Measurements from ENCODE around the gene CIC. TPM values are rescaled to one million over a fixed set of nuclear protein-coding genes. Genes with fewer than 3 reads are reported as not detected.

The CIC gene
- polyA plus RNA-seq, 1 experiment: 2.9 TPM

DNA sequence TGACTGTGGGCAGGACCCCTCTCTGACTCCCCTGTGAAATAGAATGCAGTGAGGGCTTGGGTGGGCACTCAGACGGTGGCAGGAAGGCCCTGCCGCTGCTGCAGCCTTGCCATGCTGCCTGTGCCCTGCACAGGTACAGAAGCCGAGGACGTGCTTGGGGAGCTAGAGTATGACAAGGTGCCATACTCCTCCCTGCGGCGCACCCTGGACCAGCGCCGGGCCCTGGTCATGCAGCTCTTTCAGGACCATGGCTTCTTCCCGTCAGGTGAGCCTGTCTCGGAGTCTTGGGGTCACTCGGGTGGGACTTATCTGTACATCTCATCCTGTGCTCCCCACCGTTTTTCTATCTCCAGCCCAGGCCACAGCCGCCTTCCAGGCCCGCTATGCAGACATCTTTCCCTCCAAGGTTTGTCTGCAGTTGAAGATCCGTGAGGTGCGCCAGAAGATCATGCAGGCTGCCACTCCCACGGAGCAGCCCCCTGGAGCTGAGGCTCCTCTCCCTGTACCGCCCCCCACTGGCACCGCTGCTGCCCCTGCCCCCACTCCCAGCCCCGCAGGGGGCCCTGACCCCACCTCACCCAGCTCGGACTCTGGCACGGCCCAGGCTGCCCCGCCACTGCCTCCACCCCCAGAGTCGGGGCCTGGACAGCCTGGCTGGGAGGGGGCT lies 25.6 kb downstream of the CIC start:
- ChIA-PET POLR2A (no interaction called here), CTCF (interaction anchor here (0.9 to 2.7 kb wide), 5 partner anchors 9 to 107 kb away, joined by 3 to 9 read pairs (median 3); no protein-coding TSS in a partner anchor)
- no peak for DNase-seq (ENCODE audit: low read depth, low spot score)
- H3K9me3 ChIP-seq (ENCODE audit: control insufficient read depth, insufficient read depth, low read length): no peaks in the 10 kb centered on the region; the same call in 1 of the 2 replicates
- H3K4me3 ChIP-seq (ENCODE audit: low read depth, low read length): no peak overlapping the region
- no peak for TF ChIP-seq CTCF (IDR thresholded peaks at IDR 0.05; ENCODE audit: low read depth, low read length)
- H3K27ac ChIP-seq (ENCODE audit: low read depth, low read length): no peak overlapping the region
- H3K27me3 ChIP-seq (ENCODE audit: control insufficient read depth, insufficient read depth, low read length): no peaks in the 10 kb centered on the region

DNA sequence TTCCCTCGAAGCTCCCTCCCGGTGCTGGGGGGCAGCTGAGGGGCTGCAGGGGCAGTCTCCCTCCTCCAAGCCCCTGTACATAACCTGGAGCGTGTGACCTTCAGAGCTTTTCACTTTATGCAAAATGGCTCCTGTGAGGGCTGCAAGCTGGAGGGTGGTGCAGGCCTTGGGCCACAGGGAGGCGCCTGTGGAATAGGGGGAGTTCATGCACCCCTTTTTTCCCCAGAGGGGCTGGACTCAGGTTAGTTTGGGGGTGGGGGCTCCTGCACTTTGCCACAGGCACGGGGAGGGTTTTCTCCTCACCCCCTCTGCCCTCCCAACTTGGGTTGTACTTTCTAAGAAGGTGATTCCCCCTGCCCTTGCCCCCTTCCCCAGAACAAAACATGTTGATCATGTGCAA lies 26.3 kb downstream of the CIC start:
- H3K9me3 ChIP-seq (ENCODE audit: control insufficient read depth, insufficient read depth, low read length): no peaks in the 10 kb centered on the region; the same call in 1 of the 2 replicates
- CTCF ChIA-PET: interaction anchor here (0.9 to 2.7 kb wide), 5 partner anchors 16 to 106 kb away, joined by 3 to 9 read pairs (median 4); no protein-coding TSS in a partner anchor
- no peak overlapping the region for H3K4me3 ChIP-seq (ENCODE audit: low read depth, low read length)
- H3K27ac ChIP-seq (ENCODE audit: low read depth, low read length): no peak overlapping the region
- TF ChIP-seq CTCF (IDR thresholded peaks at IDR 0.05; ENCODE audit: low read depth, low read length): no peak
- POLR2A ChIA-PET: no interaction called here
- H3K27me3 ChIP-seq (ENCODE audit: control insufficient read depth, insufficient read depth, low read length): no peaks in the 10 kb centered on the region
- DNase-seq (ENCODE audit: low read depth, low spot score): no peak

GRCh38 chr19:42295831-42296525 lies 26.9 kb downstream of the CIC start:
- H3K27ac ChIP-seq (ENCODE audit: low read depth, low read length): peak overlapping the region; percentile 3
- peak; percentile 93 for TF ChIP-seq CTCF (IDR thresholded peaks at IDR 0.05; ENCODE audit: low read depth, low read length)
- POLR2A ChIA-PET: interaction anchor here (0.7 kb wide), 1 partner anchor 49 kb away, joined by 3 read pairs; no protein-coding TSS in a partner anchor
- no peak for DNase-seq (ENCODE audit: low read depth, low spot score)
- H3K9me3 ChIP-seq (ENCODE audit: control insufficient read depth, insufficient read depth, low read length): no peaks in the 10 kb centered on the region; the same call in 1 of the 2 replicates
- CTCF ChIA-PET: interaction anchor here (0.6 to 2.7 kb wide), 10 partner anchors 8 to 83 kb away, joined by 3 to 15 read pairs (median 4); no protein-coding TSS in a partner anchor
- no peak overlapping the region for H3K4me3 ChIP-seq (ENCODE audit: low read depth, low read length)
- H3K27me3 ChIP-seq (ENCODE audit: control insufficient read depth, insufficient read depth, low read length): no peaks in the 10 kb centered on the region

DNA sequence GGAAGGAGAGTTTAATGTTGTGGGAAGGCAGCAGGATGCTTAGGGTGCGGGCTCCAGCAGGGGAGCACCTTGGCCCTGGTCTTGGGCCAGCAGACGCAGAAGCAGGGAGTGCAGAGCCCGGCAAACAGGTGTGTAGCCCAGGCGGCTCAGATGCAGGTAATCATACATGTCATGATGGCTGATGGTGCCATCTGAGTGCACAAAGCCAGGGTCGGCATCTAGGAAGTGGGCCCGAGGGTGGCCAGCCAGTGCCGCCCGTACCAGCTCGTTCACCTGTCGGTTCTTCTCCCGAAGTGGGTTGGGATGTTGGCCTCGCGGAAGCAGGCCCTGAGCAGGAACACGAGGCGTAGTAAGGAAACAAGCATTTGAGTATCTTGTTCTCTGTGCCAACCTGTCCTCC lies 28.0 kb downstream of the CIC start:
- no peak for TF ChIP-seq CTCF (IDR thresholded peaks at IDR 0.05; ENCODE audit: low read depth, low read length)
- H3K4me3 ChIP-seq (ENCODE audit: low read depth, low read length): no peak overlapping the region
- CTCF ChIA-PET: interaction anchor here (0.6 to 2.7 kb wide), 7 partner anchors 9 to 1711 kb away, joined by 3 to 15 read pairs (median 5); no protein-coding TSS in a partner anchor
- no peak overlapping the region for H3K27ac ChIP-seq (ENCODE audit: low read depth, low read length)
- no peak for DNase-seq (ENCODE audit: low read depth, low spot score)
- H3K27me3 ChIP-seq (ENCODE audit: control insufficient read depth, insufficient read depth, low read length): no peaks in the 10 kb centered on the region
- POLR2A ChIA-PET: no interaction called here
- H3K9me3 ChIP-seq (ENCODE audit: control insufficient read depth, insufficient read depth, low read length): peaks cover 2% of the 10 kb centered on the region; the same call in 1 of the 2 replicates
